GF-D8 (cell line): Measurements from ENCODE around the gene POSTN.

Source experiments
- DNase-seq: peaks from one replicate; lab custom pipeline; 2025; lab: John Stamatoyannopoulos, UW

POSTN gene

GRCh38 chr13:37598597-37598996, at the start of gene POSTN:
Gene POSTN (minus strand): TSS chr13:37598768. CDS start chr13:37598726, 42 bp downstream.
- no peak for DNase-seq

- DNase-seq = no peak
Observed at GRCh38 chr13:37647031-37647650, 48.6 kb upstream of the POSTN start.

- no peak for DNase-seq
Observed at GRCh38 chr13:37646531-37646930, 48.0 kb upstream of the POSTN start.

- no peak for DNase-seq
Observed at GRCh38 chr13:37645181-37645740, 46.7 kb upstream of the POSTN start.

GRCh38 chr13:37641391-37641790, 42.8 kb upstream of the POSTN start:
- DNase-seq = no peak

GRCh38 chr13:37640499-37640898, 41.9 kb upstream of the POSTN start:
- DNase-seq = no peak

GRCh38 chr13:37636701-37637100, 38.1 kb upstream of the POSTN start:
- no peak for DNase-seq

GRCh38 chr13:37632294-37632693, 33.7 kb upstream of the POSTN start:
- no peak for DNase-seq

- DNase-seq = no peak
Observed at GRCh38 chr13:37627428-37627827, 28.9 kb upstream of the POSTN start.

- DNase-seq = no peak
Observed at GRCh38 chr13:37621811-37622361, 23.3 kb upstream of the POSTN start.

- no peak for DNase-seq
Observed at GRCh38 chr13:37618554-37618953, 20.0 kb upstream of the POSTN start.

GRCh38 chr13:37617173-37617572, 18.6 kb upstream of the POSTN start:
- no peak for DNase-seq

- DNase-seq = no peak
Observed at GRCh38 chr13:37616131-37616530, 17.6 kb upstream of the POSTN start.

- DNase-seq = no peak
Observed at GRCh38 chr13:37615276-37615675, 16.7 kb upstream of the POSTN start.

GRCh38 chr13:37613638-37614037, 15.1 kb upstream of the POSTN start:
- no peak for DNase-seq

GRCh38 chr13:37613236-37613635, 14.7 kb upstream of the POSTN start:
- DNase-seq = no peak

GRCh38 chr13:37608750-37609339, 10.3 kb upstream of the POSTN start:
- no peak for DNase-seq

GRCh38 chr13:37602733-37603381, 4.3 kb upstream of the POSTN start:
- DNase-seq = no peak

- no peak for DNase-seq
Observed at GRCh38 chr13:37601648-37602440, 3.3 kb upstream of the POSTN start.

- DNase-seq = no peak
Observed at GRCh38 chr13:37599519-37599918, 951 bp upstream of the POSTN start.

- DNase-seq = no peak
Observed at GRCh38 chr13:37597477-37598025, 1.0 kb downstream of the POSTN start.

GRCh38 chr13:37596805-37597204, 1.8 kb downstream of the POSTN start:
- DNase-seq = no peak
